HEK293 (cell line): ENCODE results near the gene RBM20.

ENCODE experiments used
- ATF2 ChIP-seq: fragments of 450-650 bp; formaldehyde crosslinking; IDR thresholded peaks from 2 replicates; pipeline ENCODE4 v1.5.1; 2016; ENCODE audit warnings: missing biosample characterization, missing genetic modification characterization, low read depth
- CTCF ChIP-seq: fragments of 450-650 bp; formaldehyde crosslinking; IDR thresholded peaks from 2 replicates; pipeline ENCODE4 v1.5.1; 2016; ENCODE audit warnings: missing biosample characterization, missing genetic modification characterization
- SP2 ChIP-seq: fragments of 450-650 bp; formaldehyde crosslinking; IDR thresholded peaks from 2 replicates; pipeline ENCODE4 v1.5.1; 2016; ENCODE audit warnings: missing biosample characterization, missing genetic modification characterization
- ZBTB21 ChIP-seq: fragments of 450-650 bp; formaldehyde crosslinking; IDR thresholded peaks from 2 replicates; pipeline ENCODE4 v1.5.1; 2017; ENCODE audit warnings: missing biosample characterization, missing genetic modification characterization
- ZBTB26 ChIP-seq: fragments of 450-650 bp; formaldehyde crosslinking; optimal IDR thresholded peaks from 2 replicates; pipeline ENCODE3; 2016; ENCODE audit warnings: missing biosample characterization, mild to moderate bottlenecking, missing genetic modification characterization
- ZNF133 ChIP-seq: fragments of 450-650 bp; formaldehyde crosslinking; IDR thresholded peaks from 2 replicates; pipeline ENCODE4 v1.5.1; 2016; ENCODE audit warnings: missing biosample characterization, missing genetic modification characterization
- ZNF148 ChIP-seq: fragments of 450-650 bp; formaldehyde crosslinking; IDR thresholded peaks from 2 replicates; pipeline ENCODE4 v1.5.0; 2017; ENCODE audit warnings: missing biosample characterization, missing genetic modification characterization, borderline replicate concordance
- ZNF311 ChIP-seq: fragments of 450-650 bp; formaldehyde crosslinking; IDR thresholded peaks from 2 replicates; pipeline ENCODE4 v1.5.1; 2017; ENCODE audit warnings: missing biosample characterization, missing genetic modification characterization, borderline replicate concordance
- ZNF350 ChIP-seq: fragments of 450-650 bp; formaldehyde crosslinking; IDR thresholded peaks from 2 replicates; pipeline ENCODE4 v1.5.0; 2017; ENCODE audit warnings: missing biosample characterization, mild to moderate bottlenecking, missing genetic modification characterization
- ZNF654 ChIP-seq: fragments of 450-650 bp; formaldehyde crosslinking; IDR thresholded peaks from 2 replicates; pipeline ENCODE4 v1.5.1; 2016; ENCODE audit warnings: low read depth, missing biosample characterization, missing genetic modification characterization
- ZNF707 ChIP-seq: fragments of 450-650 bp; formaldehyde crosslinking; IDR thresholded peaks from 2 replicates; pipeline ENCODE4 v1.5.1; 2016; ENCODE audit warnings: missing biosample characterization, missing genetic modification characterization

GRCh38 chr10:110670335-110670734, 26.2 kb downstream of the RBM20 start:
- TF ChIP-seq ZNF350 (tag by site-specific recombination) (no peak), CTCF (tag by site-specific recombination) (no peak), ZNF133 (tag by site-specific recombination) (no peak), ZBTB26 (tag by site-specific recombination) (no peak), ZNF148 (no peak), ZNF654 (tag by site-specific recombination) (no peak), ATF2 (tag by site-specific recombination) (no peak), ZBTB21 (tag by site-specific recombination) (no peak), ZNF311 (tag by site-specific recombination) (no peak), SP2 (tag by site-specific recombination) (no peak), ZNF707 (tag by site-specific recombination) (no peak)
